ENCODE results near the gene C16orf87. TPM values are rescaled to one million over a fixed set of nuclear protein-coding genes. Genes with fewer than 3 reads are reported as not detected.
A peak's percentile ranks its signal among the peaks of the same experiment; 100 is the strongest.

C16orf87 gene
- total RNA-seq, 4 donors from 2014 or later, result 4.9 to 12.6 (median 6.8) TPM

DNA sequence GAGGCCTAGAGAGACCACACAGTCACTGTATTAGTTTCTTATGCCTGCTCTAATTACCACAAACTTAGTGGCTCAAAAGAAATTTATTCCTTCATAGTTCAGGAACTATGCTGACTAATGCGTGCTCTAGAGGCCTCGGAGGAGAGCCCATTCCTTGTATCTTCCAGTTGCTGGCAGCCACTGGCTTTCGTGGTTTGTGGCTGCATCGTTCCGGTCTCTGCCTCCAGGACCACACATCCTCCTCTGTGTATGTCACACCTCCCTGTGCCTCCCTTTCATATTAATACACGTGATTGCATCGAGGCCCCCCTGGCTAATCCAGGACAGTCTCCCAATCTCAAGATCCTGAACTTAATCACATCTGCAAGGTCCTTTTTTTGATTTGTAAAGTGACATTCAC, 65.9 kb downstream of the C16orf87 start:
- H3K4me1 ChIP-seq, result no peaks in the 10 kb centered on the region
- H3K9me3 ChIP-seq, result no peaks in the 10 kb centered on the region
- TF ChIP-seq, protein P1, sequence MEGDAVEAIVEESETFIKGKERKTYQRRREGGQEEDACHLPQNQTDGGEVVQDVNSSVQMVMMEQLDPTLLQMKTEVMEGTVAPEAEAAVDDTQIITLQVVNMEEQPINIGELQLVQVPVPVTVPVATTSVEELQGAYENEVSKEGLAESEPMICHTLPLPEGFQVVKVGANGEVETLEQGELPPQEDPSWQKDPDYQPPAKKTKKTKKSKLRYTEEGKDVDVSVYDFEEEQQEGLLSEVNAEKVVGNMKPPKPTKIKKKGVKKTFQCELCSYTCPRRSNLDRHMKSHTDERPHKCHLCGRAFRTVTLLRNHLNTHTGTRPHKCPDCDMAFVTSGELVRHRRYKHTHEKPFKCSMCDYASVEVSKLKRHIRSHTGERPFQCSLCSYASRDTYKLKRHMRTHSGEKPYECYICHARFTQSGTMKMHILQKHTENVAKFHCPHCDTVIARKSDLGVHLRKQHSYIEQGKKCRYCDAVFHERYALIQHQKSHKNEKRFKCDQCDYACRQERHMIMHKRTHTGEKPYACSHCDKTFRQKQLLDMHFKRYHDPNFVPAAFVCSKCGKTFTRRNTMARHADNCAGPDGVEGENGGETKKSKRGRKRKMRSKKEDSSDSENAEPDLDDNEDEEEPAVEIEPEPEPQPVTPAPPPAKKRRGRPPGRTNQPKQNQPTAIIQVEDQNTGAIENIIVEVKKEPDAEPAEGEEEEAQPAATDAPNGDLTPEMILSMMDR (IDR thresholded peaks at IDR 0.05), result no peak
- no peak for TF ChIP-seq POLR2A (IDR thresholded peaks at IDR 0.05)
- H3K4me3 ChIP-seq, result no peak overlapping the region
- no peaks in the 10 kb centered on the region for H3K36me3 ChIP-seq
- 62% methylated on average over 7 of the region's 7 CpGs for WGBS
- no peak overlapping the region for H3K27ac ChIP-seq
- H3K27me3 ChIP-seq, result no peaks in the 10 kb centered on the region
- no peak for DNase-seq (ENCODE audit: low spot score in 2 of 2)

DNA sequence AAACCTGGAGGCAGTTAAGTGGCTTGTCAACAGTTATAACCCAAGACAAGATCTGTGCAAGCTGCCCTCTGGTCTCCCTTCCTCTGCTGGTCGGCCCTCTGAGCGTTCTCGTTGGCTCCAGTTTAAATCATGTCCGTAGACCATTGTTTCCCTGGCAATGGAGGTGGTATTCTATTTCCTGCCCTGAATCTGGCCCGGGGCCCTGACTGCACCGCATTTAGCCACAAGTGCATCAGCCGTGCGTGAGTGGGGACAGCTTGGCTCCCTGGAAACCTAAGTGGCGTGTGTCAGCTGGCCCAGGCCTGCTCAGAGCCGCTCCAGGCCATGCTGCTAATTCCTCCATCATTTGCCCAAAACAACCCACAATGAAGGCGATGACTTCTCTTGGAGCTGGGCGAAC, 67.8 kb downstream of the C16orf87 start:
- Histone ChIP-seq H3K4me3 (no peak overlapping the region), H3K4me1 (no peaks in the 10 kb centered on the region), H3K9me3 (no peaks in the 10 kb centered on the region), H3K36me3 (no peaks in the 10 kb centered on the region), H3K27ac (no peak overlapping the region), H3K27me3 (peaks cover 9% of the 10 kb centered on the region)
- 30% methylated on average over 12 of the region's 12 CpGs for whole genome bisulfite sequencing
- TF ChIP-seq POLR2A (IDR thresholded peaks at IDR 0.05), result no peak
- no peak for TF ChIP-seq POLR2AphosphoS5 (IDR thresholded peaks at IDR 0.05)
- no peak for TF ChIP-seq EP300 (IDR thresholded peaks at IDR 0.05)
- TF ChIP-seq, protein P1 (IDR thresholded peaks at IDR 0.05), result no peak
- no peak for DNase-seq (ENCODE audit: low spot score in 2 of 2)

DNA sequence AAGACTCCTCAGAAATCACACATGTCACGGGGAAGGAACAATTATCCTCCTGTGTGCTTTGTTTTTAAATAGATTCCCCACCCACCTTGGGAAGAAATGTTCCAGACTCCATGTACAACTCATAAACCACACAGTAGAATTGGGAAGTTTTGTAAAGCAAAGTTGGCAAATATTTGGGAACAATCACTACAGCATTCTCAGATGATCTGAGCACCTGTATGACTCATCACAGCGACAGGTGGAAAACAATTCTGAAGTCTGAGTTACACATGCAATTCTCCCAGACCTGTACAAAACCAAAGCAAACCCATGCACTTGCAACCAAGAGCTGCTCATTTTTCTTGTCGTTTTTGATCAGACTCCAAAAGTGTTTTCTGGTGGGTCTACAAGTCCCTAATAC, 68.4 kb downstream of the C16orf87 start:
- DNase-seq (ENCODE audit: low spot score in 2 of 2), result no peak
- Histone ChIP-seq H3K4me3 (no peak overlapping the region), H3K36me3 (no peaks in the 10 kb centered on the region), H3K9me3 (no peaks in the 10 kb centered on the region), H3K27ac (no peak overlapping the region), H3K27me3 (peaks cover 14% of the 10 kb centered on the region), H3K4me1 (no peaks in the 10 kb centered on the region)
- WGBS, result 68% methylated on average over 3 of the region's 3 CpGs
- TF ChIP-seq POLR2AphosphoS5 (IDR thresholded peaks at IDR 0.05) (no peak), EP300 (IDR thresholded peaks at IDR 0.05) (no peak), POLR2A (IDR thresholded peaks at IDR 0.05) (no peak)
- TF ChIP-seq, protein P1 (IDR thresholded peaks at IDR 0.05), result no peak

DNA sequence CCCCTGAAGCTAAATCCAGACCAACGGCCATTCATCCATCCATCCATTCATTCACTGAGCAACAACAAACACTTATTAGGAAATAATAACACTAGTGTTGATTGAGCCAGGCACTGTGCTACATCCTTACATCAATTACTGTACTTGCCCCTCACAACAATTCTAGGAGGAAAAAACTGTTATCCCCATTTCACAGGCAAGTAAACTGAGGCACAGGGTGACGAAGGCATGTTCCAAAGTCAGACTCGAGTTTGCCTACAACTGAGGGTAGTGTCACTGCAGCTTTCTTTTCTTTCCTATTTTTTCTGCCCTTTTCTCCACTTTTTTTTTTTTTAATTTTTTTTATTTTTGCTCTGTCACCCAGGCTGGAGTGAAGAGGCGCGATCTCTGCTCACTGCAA, 71.7 kb downstream of the C16orf87 start:
- WGBS, result 84% methylated on average over 5 of the region's 5 CpGs

DNA sequence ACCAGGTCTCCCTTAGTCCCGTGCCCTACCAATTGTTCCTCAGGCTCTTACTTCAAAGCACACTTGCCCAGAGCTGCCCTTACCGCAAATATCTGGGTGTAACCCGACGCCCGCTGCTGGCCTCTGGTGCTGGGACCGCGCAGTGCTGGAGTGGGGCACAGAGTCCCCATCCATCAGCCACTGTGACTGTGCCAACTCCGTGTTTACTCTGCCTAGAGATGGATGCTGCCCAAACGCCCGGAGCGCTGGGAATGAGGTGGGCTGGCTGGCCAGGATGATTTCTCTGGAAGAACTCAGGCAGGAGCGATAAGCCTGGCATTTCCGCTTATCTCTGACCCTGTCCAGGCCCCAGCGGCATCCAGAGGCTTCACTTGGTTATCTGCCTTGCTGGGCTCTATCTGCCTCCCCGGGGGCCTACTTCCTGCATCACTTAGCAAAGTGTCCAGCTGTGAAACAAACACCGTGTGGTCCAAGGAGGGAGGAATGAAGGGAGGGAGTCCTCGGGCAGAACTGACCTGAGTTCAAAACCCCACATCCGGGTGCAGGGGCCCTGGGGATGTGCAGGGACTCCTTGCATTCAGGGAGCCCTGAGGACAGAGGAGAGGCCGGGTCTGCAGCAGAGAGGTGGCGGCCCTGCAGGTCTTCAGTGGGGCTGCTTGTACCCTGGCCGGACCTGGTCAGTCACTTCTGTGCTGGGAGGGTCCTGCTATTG, 73.5 kb downstream of the C16orf87 start:
- TF ChIP-seq POLR2A (IDR thresholded peaks at IDR 0.05) (no peak), POLR2AphosphoS5 (IDR thresholded peaks at IDR 0.05) (no peak), EP300 (IDR thresholded peaks at IDR 0.05) (no peak)
- TF ChIP-seq, protein P1 (IDR thresholded peaks at IDR 0.05), result no peak
- Histone ChIP-seq H3K4me3 (no peak overlapping the region), H3K36me3 (no peaks in the 10 kb centered on the region), H3K4me1 (no peaks in the 10 kb centered on the region), H3K27me3 (peaks cover 23% of the 10 kb centered on the region), H3K27ac (no peak overlapping the region), H3K9me3 (no peaks in the 10 kb centered on the region)
- DNase-seq (ENCODE audit: low spot score in 2 of 2), result no peak
- WGBS, result 51% methylated on average over 16 of the region's 21 CpGs

More for the DNA sequence above, 71.7 kb downstream of the C16orf87 start:
- Histone ChIP-seq H3K4me1 (no peaks in the 10 kb centered on the region), H3K27me3 (peaks cover 23% of the 10 kb centered on the region), H3K27ac (no peak overlapping the region), H3K9me3 (no peaks in the 10 kb centered on the region), H3K4me3 (no peak overlapping the region), H3K36me3 (no peaks in the 10 kb centered on the region)
- peak in 1 of 2 donors; percentile 3 for DNase-seq (ENCODE audit: low spot score in 2 of 2)
- no peak for TF ChIP-seq POLR2AphosphoS5 (IDR thresholded peaks at IDR 0.05)
- TF ChIP-seq, protein P1 (IDR thresholded peaks at IDR 0.05), result no peak
- no peak for TF ChIP-seq POLR2A (IDR thresholded peaks at IDR 0.05)
- TF ChIP-seq EP300 (IDR thresholded peaks at IDR 0.05), result no peak
